ENCODE measurements around the gene RTN4IP1. TPM values are rescaled to one million over a fixed set of nuclear protein-coding genes. Genes with fewer than 3 reads are reported as not detected.

The RTN4IP1 gene
- total RNA-seq, 1 experiment from 2014 or later: 11.2 TPM

- no peaks in the 10 kb centered on the region for H3K36me3 ChIP-seq (ENCODE audit: control insufficient read depth, insufficient read depth, low read length)
- H3K4me1 ChIP-seq: peaks cover 16% of the 10 kb centered on the region
- TF ChIP-seq CTCF (IDR thresholded peaks at IDR 0.05; ENCODE audit: insufficient read depth in 1 of 2, low read depth in 1 of 2, low read length in 1 of 2, severe bottlenecking in 1 of 2, unreplicated experiment in 1 of 2): no peak
- peaks cover 22% of the 10 kb centered on the region for H3K4me1 Mint-ChIP-seq (ENCODE audit: low read depth, unreplicated experiment)
- ChIA-PET CTCF (no interaction called here), POLR2A (no interaction called here)
- no TSS peak for BruUV-seq (replicated peaks)
- H3K27me3 ChIP-seq (replicated peaks; ENCODE audit: control insufficient read depth, insufficient read depth, low read length): no peaks in the 10 kb centered on the region
- intact Hi-C loops (cut with micrococcal nuclease; ENCODE audit: unreplicated experiment): no loop called here
- no peak overlapping the region for H3K4me3 Mint-ChIP-seq (ENCODE audit: unreplicated experiment)
- no peak overlapping the region for H3K4me3 ChIP-seq (ENCODE audit: low read depth, low read length)
- H3K27me3 Mint-ChIP-seq (ENCODE audit: insufficient read depth, unreplicated experiment): no peaks in the 10 kb centered on the region
- no peak overlapping the region for H3K27ac Mint-ChIP-seq (ENCODE audit: unreplicated experiment)
- H3K9me3 Mint-ChIP-seq (ENCODE audit: unreplicated experiment): no peaks in the 10 kb centered on the region
- no peak for DNase-seq
- H3K9me3 ChIP-seq: no peaks in the 10 kb centered on the region
- peaks cover 11% of the 10 kb centered on the region for H3K36me3 Mint-ChIP-seq (ENCODE audit: insufficient read depth, unreplicated experiment)
Observed at GRCh38 chr6:106533054-106533453, 96.2 kb downstream of the RTN4IP1 start.

GRCh38 chr6:106530502-106530901 lies 98.8 kb downstream of the RTN4IP1 start:
- H3K27ac Mint-ChIP-seq (ENCODE audit: unreplicated experiment): no peak overlapping the region
- H3K4me3 Mint-ChIP-seq (ENCODE audit: unreplicated experiment): no peak overlapping the region
- no peaks in the 10 kb centered on the region for H3K9me3 Mint-ChIP-seq (ENCODE audit: unreplicated experiment)
- no peaks in the 10 kb centered on the region for H3K27me3 ChIP-seq (replicated peaks; ENCODE audit: control insufficient read depth, insufficient read depth, low read length)
- no peaks in the 10 kb centered on the region for H3K36me3 Mint-ChIP-seq (ENCODE audit: insufficient read depth, unreplicated experiment)
- no peaks in the 10 kb centered on the region for H3K9me3 ChIP-seq
- CTCF ChIA-PET: no interaction called here
- TF ChIP-seq CTCF (IDR thresholded peaks at IDR 0.05; ENCODE audit: insufficient read depth in 1 of 2, low read depth in 1 of 2, low read length in 1 of 2, severe bottlenecking in 1 of 2, unreplicated experiment in 1 of 2): no peak
- no peaks in the 10 kb centered on the region for H3K4me1 ChIP-seq
- H3K27me3 Mint-ChIP-seq (ENCODE audit: insufficient read depth, unreplicated experiment): no peaks in the 10 kb centered on the region
- H3K36me3 ChIP-seq (ENCODE audit: control insufficient read depth, insufficient read depth, low read length): no peaks in the 10 kb centered on the region
- POLR2A ChIA-PET: no interaction called here
- no peak overlapping the region for H3K4me3 ChIP-seq (ENCODE audit: low read depth, low read length)
- BruUV-seq (replicated peaks): no TSS peak
- intact Hi-C loops (cut with micrococcal nuclease; ENCODE audit: unreplicated experiment): no loop called here
- peaks cover 9% of the 10 kb centered on the region for H3K4me1 Mint-ChIP-seq (ENCODE audit: low read depth, unreplicated experiment)
- no peak for DNase-seq

- Mint-ChIP-seq H3K4me3 (ENCODE audit: unreplicated experiment) (no peak overlapping the region), H3K27ac (ENCODE audit: unreplicated experiment) (no peak overlapping the region), H3K4me1 (ENCODE audit: low read depth, unreplicated experiment) (peaks cover 9% of the 10 kb centered on the region), H3K9me3 (ENCODE audit: unreplicated experiment) (no peaks in the 10 kb centered on the region), H3K36me3 (ENCODE audit: insufficient read depth, unreplicated experiment) (no peaks in the 10 kb centered on the region), H3K27me3 (ENCODE audit: insufficient read depth, unreplicated experiment) (no peaks in the 10 kb centered on the region)
- POLR2A ChIA-PET: no interaction called here
- no peaks in the 10 kb centered on the region for H3K36me3 ChIP-seq (ENCODE audit: control insufficient read depth, insufficient read depth, low read length)
- no TSS peak for BruUV-seq (replicated peaks)
- no peaks in the 10 kb centered on the region for H3K9me3 ChIP-seq
- DNase-seq: no peak
- intact Hi-C loops (cut with micrococcal nuclease; ENCODE audit: unreplicated experiment): no loop called here
- TF ChIP-seq CTCF (IDR thresholded peaks at IDR 0.05; ENCODE audit: insufficient read depth in 1 of 2, low read depth in 1 of 2, low read length in 1 of 2, severe bottlenecking in 1 of 2, unreplicated experiment in 1 of 2): no peak
- H3K4me3 ChIP-seq (ENCODE audit: low read depth, low read length): no peak overlapping the region
- H3K27me3 ChIP-seq (replicated peaks; ENCODE audit: control insufficient read depth, insufficient read depth, low read length): no peaks in the 10 kb centered on the region
- CTCF ChIA-PET: no interaction called here
- no peaks in the 10 kb centered on the region for H3K4me1 ChIP-seq
Observed at GRCh38 chr6:106530026-106530425, 99.3 kb downstream of the RTN4IP1 start.
